ENCODE data around the gene PPFIA3. TPM values are rescaled to one million over a fixed set of nuclear protein-coding genes. Genes with fewer than 3 reads are reported as not detected.

PPFIA3 gene
- total and polyA plus RNA-seq, 2 of the 8 experiments (the other 6 are each of a cell fraction or from before 2014, with no cell fraction given) = 15.9 to 25.3 TPM

DNA sequence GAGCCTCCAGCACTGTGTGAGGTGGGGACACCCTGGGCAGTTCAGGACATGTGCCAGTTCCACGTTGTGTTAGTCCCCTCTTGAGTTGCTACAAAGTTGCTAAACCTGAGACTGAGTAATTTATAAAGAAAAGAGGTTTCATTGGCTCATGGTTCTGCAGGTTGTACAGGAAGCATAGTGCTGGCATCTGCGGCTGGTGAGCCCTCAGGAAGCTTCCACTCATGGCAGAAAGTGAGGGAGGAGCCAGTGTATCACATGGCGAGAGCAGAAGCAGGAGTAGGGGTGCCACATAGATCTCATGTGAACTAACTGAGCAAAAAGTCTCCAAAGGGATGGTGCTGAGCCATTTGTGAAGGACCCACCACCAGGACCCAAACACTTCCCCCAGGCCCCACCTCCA is 71.4 kb downstream of the PPFIA3 start:
- POLR2A ChIA-PET (ENCODE audit: partially characterized antibody) = interaction anchor here (0.8 to 1.2 kb wide), 2 partner anchors 8 to 70 kb away, joined by 3 read pairs; no protein-coding TSS in a partner anchor
- H3K14ac ChIP-seq (ENCODE audit: insufficient read length) = no peak overlapping the region
- no peak overlapping the region for H2AFZ ChIP-seq (ENCODE audit: low read length)
- no peak overlapping the region for H4K5ac ChIP-seq (ENCODE audit: insufficient read length, low read depth, low read length)
- H3K27me3 ChIP-seq (replicated peaks in 1 of 4; ENCODE audit: control insufficient read depth in 3 of 4, extremely low read depth in 1 of 4, insufficient read depth in 3 of 4, low read length in 3 of 4) = no peaks in the 10 kb centered on the region
- H4K8ac ChIP-seq (ENCODE audit: extremely low read depth, insufficient read depth, low read length) = no peak overlapping the region
- no peak overlapping the region for H2BK5ac ChIP-seq (ENCODE audit: low read depth, low read length)
- H3K18ac ChIP-seq (ENCODE audit: extremely low read depth, low read length) = no peak overlapping the region
- DNase-seq (ENCODE audit: low read depth in 1 of 2, low spot score in 2 of 2) = no peak
- no peak overlapping the region for H3K4me2 ChIP-seq (ENCODE audit: insufficient read depth in 1 of 2, low read depth in 2 of 2, low read length in 2 of 2)
- no peak overlapping the region for H3K27ac ChIP-seq (ENCODE audit: low read depth, low read length)
- H3K4me3 ChIP-seq (ENCODE audit: extremely low read depth in 1 of 4, insufficient read depth in 2 of 4, low read depth in 3 of 4, low read length in 4 of 4) = no peak overlapping the region
- H4K20me1 ChIP-seq (replicated peaks in 1 of 2; ENCODE audit: control insufficient read depth in 1 of 2, insufficient read depth in 2 of 2, low read length in 2 of 2) = peaks cover 0 to 1% of the 10 kb centered on the region in 2 experiments
- H3K23ac ChIP-seq (ENCODE audit: insufficient read length) = no peak overlapping the region
- CTCF ChIA-PET (ENCODE audit: partially characterized antibody) = interaction anchor here (0.6 to 1.5 kb wide), 5 partner anchors 8 to 169 kb away, joined by 3 read pairs; no protein-coding TSS in a partner anchor
- no peaks in the 10 kb centered on the region for H3K79me2 ChIP-seq (ENCODE audit: control insufficient read depth in 1 of 2, insufficient read depth in 2 of 2, low read length in 2 of 2)
- FAIRE-seq = no peak
- H3K9ac ChIP-seq (replicated peaks in 1 of 4; ENCODE audit: extremely low read depth in 1 of 4, low read depth in 3 of 4, low read length in 3 of 4) = no peak overlapping the region
- H4K91ac ChIP-seq (replicated peaks; ENCODE audit: insufficient read length, low read length) = no peak overlapping the region
- H3K36me3 ChIP-seq (ENCODE audit: control insufficient read depth in 2 of 4, insufficient read depth in 4 of 4, low read length in 3 of 4) = no peaks in the 10 kb centered on the region; a peak in 1 of 8 replicates
- no peak overlapping the region for H2BK120ac ChIP-seq (replicated peaks; ENCODE audit: low read depth, low read length)
- H2BK12ac ChIP-seq (ENCODE audit: low read depth, low read length) = no peak overlapping the region
- H3K23me2 ChIP-seq (ENCODE audit: low read depth, low read length) = no peaks in the 10 kb centered on the region
- no peak overlapping the region for H3K4ac ChIP-seq (replicated peaks; ENCODE audit: insufficient read length, low read depth, low read length)
- no peak overlapping the region for H2AK5ac ChIP-seq (ENCODE audit: low read depth, low read length)
- 84% methylated on average over 3 of the region's 3 CpGs; no CpG with 5 or more reads in 1 of the 2 experiments for WGBS, 2 experiments (ENCODE audit: extremely low coverage in 1 of 2, insufficient coverage in 1 of 2, insufficient read length in 1 of 2, insufficient replicate concordance in 2 of 2, low coverage in 1 of 2, low lambda C conversion rate in 2 of 2, missing lambda C conversion rate in 1 of 2)
- H2BK20ac ChIP-seq (ENCODE audit: low read length) = no peak overlapping the region
- H3K56ac ChIP-seq (replicated peaks; ENCODE audit: insufficient read length, low read depth, low read length) = no peak overlapping the region
- no peaks in the 10 kb centered on the region for H3K9me3 ChIP-seq (ENCODE audit: insufficient read depth in 2 of 2, low read depth in 1 of 2, low read length in 1 of 2)
- H3K79me1 ChIP-seq (ENCODE audit: low read depth, low read length) = no peaks in the 10 kb centered on the region; the same call in 1 of the 2 replicates
- H3K4me1 ChIP-seq (replicated peaks in 1 of 4; ENCODE audit: control insufficient read depth in 3 of 4, insufficient read depth in 4 of 4, low read length in 3 of 4) = no peaks in the 10 kb centered on the region; a peak in 1 of 7 replicates
- H2BK15ac ChIP-seq (ENCODE audit: low read length) = no peak overlapping the region
- TF ChIP-seq TCF12 (IDR thresholded peaks at IDR 0.05; ENCODE audit: low read depth, low read length) = no peak
- no peak for TF ChIP-seq CHD1 (IDR thresholded peaks at IDR 0.05; ENCODE audit: low read depth, low read length)
- TF ChIP-seq SP1 (IDR thresholded peaks at IDR 0.05; ENCODE audit: low read depth, low read length) = no peak
- TF ChIP-seq NRF1 (IDR thresholded peaks at IDR 0.05; ENCODE audit: low read depth, low read length) = no peak
- no peak for TF ChIP-seq PHF8 (conservative IDR thresholded peaks at IDR 0.05; ENCODE audit: low read depth, low read length)
- no peak for TF ChIP-seq EP300 (IDR thresholded peaks at IDR 0.05; ENCODE audit: borderline replicate concordance in 1 of 2, low read depth in 2 of 2, low read length in 2 of 2)
- no peak for TF ChIP-seq SP2 (IDR thresholded peaks at IDR 0.05; ENCODE audit: low read length)
- no peak for TF ChIP-seq POLR2AphosphoS5 (IDR thresholded peaks at IDR 0.05; ENCODE audit: low read depth, low read length)
- no peak for TF ChIP-seq RAD21 (IDR thresholded peaks at IDR 0.05 in 1 of 2, conservative IDR thresholded peaks at IDR 0.05 in 1 of 2; ENCODE audit: low read depth in 2 of 2, low read length in 2 of 2)
- TF ChIP-seq HDAC2 (IDR thresholded peaks at IDR 0.05; ENCODE audit: borderline replicate concordance in 1 of 2, low read depth in 2 of 2, low read length in 2 of 2) = no peak
- no peak for TF ChIP-seq BRCA1 (IDR thresholded peaks at IDR 0.05; ENCODE audit: low read depth, low read length)
- TF ChIP-seq EGR1 (IDR thresholded peaks at IDR 0.05; ENCODE audit: borderline replicate concordance, low read depth, low read length) = no peak
- TF ChIP-seq SP4 (IDR thresholded peaks at IDR 0.05; ENCODE audit: low read length) = no peak
- no peak for TF ChIP-seq CTBP2 (IDR thresholded peaks at IDR 0.05; ENCODE audit: borderline replicate concordance, insufficient read depth, insufficient read length, low read length)

Measured in H1 (cell line).